Measurements from ENCODE around the gene NFIB.

NFIB gene

DNA sequence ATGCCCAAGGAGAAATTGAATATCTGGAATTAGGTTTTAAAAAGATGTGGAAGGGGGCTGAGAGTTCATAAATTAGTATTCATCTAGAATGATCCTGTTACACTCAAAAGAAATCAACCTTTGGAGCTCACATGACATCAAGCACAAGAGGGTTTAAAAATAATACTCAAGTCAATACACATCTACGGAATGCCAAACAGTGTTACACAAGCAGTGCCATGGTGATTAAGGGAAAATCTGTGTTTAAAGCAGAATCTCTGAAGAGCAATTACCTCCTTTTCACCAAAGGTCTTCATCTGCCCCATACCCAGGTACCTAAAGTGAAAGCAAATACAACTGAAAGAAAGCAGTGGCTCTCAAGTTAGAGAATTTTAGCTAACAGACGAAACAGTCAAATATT, 261.6 kb downstream of the NFIB start:
- Histone ChIP-seq H3K4me3 (ENCODE audit: insufficient read length, low read depth) (no peak overlapping the region), H3K27me3 (ENCODE audit: insufficient read depth, insufficient read length) (no peaks in the 10 kb centered on the region), H3K36me3 (ENCODE audit: insufficient read depth, insufficient read length, low read length) (no peaks in the 10 kb centered on the region), H3K9ac (ENCODE audit: insufficient read length, low read depth) (no peak overlapping the region), H3K9me3 (ENCODE audit: insufficient read depth, low read length) (no peaks in the 10 kb centered on the region), H3K4me1 (ENCODE audit: insufficient read depth, insufficient read length) (no peaks in the 10 kb centered on the region)
- TF ChIP-seq ZNF274 (IDR thresholded peaks at IDR 0.05; ENCODE audit: low read depth, low read length) (no peak), YY1 (IDR thresholded peaks at IDR 0.05; ENCODE audit: insufficient read depth, insufficient read length) (no peak), SUZ12 (IDR thresholded peaks at IDR 0.05; ENCODE audit: extremely low read depth, insufficient read depth, insufficient read length) (no peak)
- DNase-seq (ENCODE audit: low read depth, low spot score): no peak

DNA sequence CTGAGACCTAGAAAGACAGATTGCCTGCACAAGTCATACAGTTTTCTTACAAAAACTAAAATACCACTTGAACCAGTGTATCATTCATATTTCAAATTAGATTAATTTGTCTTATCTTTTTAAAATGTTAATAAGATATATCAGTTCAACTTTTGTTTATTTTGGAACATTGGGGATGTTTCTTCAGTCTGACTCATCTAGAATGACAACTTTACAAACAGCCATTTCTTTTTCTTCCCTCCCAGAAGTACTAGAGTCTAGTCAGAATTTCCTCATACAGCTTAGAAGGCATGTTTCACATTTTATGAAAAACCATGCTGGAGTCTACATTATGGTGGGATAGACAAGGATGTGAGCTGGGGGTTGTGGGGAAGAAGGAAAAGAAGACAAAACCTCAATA, 262.5 kb downstream of the NFIB start:
- Histone ChIP-seq H3K36me3 (ENCODE audit: insufficient read depth, insufficient read length, low read length) (no peaks in the 10 kb centered on the region), H3K27me3 (ENCODE audit: insufficient read depth, insufficient read length) (no peaks in the 10 kb centered on the region), H3K4me3 (ENCODE audit: insufficient read length, low read depth) (no peak overlapping the region), H3K9ac (ENCODE audit: insufficient read length, low read depth) (no peak overlapping the region), H3K9me3 (ENCODE audit: insufficient read depth, low read length) (no peaks in the 10 kb centered on the region), H3K4me1 (ENCODE audit: insufficient read depth, insufficient read length) (no peaks in the 10 kb centered on the region)
- TF ChIP-seq YY1 (IDR thresholded peaks at IDR 0.05; ENCODE audit: insufficient read depth, insufficient read length) (no peak), SUZ12 (IDR thresholded peaks at IDR 0.05; ENCODE audit: extremely low read depth, insufficient read depth, insufficient read length) (no peak), ZNF274 (IDR thresholded peaks at IDR 0.05; ENCODE audit: low read depth, low read length) (no peak)
- DNase-seq (ENCODE audit: low read depth, low spot score): no peak

DNA sequence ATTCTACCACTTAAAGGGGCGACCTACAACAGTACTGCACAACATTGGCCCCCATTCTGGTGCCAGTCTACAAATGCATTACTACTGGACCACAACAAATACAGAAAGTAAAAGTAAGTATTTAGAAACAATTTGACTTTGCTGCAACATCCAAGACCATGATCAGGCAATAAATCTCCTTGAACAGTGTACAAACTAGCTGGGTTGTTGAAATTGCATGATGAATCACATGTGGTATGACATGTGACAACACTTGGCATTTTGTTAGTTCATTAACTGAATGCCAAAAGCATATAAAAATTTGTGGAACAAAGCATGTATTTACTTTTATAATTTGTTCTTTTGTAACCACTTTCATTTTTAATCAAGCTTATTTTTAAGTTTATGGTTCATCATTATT, 270.5 kb downstream of the NFIB start:
- no peaks in the 10 kb centered on the region for H3K27me3 ChIP-seq (ENCODE audit: insufficient read depth, insufficient read length)
- TF ChIP-seq YY1 (IDR thresholded peaks at IDR 0.05; ENCODE audit: insufficient read depth, insufficient read length) (no peak), ZNF274 (IDR thresholded peaks at IDR 0.05; ENCODE audit: low read depth, low read length) (no peak), SUZ12 (IDR thresholded peaks at IDR 0.05; ENCODE audit: extremely low read depth, insufficient read depth, insufficient read length) (no peak)

DNA sequence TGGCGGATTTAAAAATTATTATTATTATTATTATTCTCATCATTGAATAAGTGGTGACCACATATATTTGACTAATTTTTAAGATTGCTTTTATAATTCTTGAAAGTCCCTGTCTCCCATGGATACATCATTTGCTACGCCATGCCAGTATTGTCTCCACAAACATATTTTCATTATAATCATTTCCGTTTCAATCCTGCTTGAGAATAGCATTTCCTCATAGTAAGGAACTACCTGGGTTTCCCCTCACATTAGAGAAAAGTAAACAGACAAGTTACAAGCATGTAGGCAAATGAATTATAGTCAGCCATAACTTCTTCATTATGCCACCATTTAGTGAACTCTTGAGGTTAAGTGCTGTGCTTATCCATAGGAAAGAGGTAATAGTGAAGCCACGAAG, 276.6 kb downstream of the NFIB start:
- H3K4me3 ChIP-seq (ENCODE audit: insufficient read length, low read depth): no peak overlapping the region
- H3K27me3 ChIP-seq (ENCODE audit: insufficient read depth, insufficient read length): no peaks in the 10 kb centered on the region
- TF ChIP-seq SUZ12 (IDR thresholded peaks at IDR 0.05; ENCODE audit: extremely low read depth, insufficient read depth, insufficient read length) (no peak), YY1 (IDR thresholded peaks at IDR 0.05; ENCODE audit: insufficient read depth, insufficient read length) (no peak), ZNF274 (IDR thresholded peaks at IDR 0.05; ENCODE audit: low read depth, low read length) (no peak)
- no peaks in the 10 kb centered on the region for H3K36me3 ChIP-seq (ENCODE audit: insufficient read depth, insufficient read length, low read length)
- H3K9me3 ChIP-seq (ENCODE audit: insufficient read depth, low read length): no peaks in the 10 kb centered on the region
- H3K4me1 ChIP-seq (ENCODE audit: insufficient read depth, insufficient read length): no peaks in the 10 kb centered on the region
- no peak for DNase-seq (ENCODE audit: low read depth, low spot score)
- no peak overlapping the region for H3K9ac ChIP-seq (ENCODE audit: insufficient read length, low read depth)

More for the DNA sequence above, 270.5 kb downstream of the NFIB start:
- Histone ChIP-seq H3K4me3 (ENCODE audit: insufficient read length, low read depth) (no peak overlapping the region), H3K9me3 (ENCODE audit: insufficient read depth, low read length) (no peaks in the 10 kb centered on the region), H3K9ac (ENCODE audit: insufficient read length, low read depth) (no peak overlapping the region), H3K36me3 (ENCODE audit: insufficient read depth, insufficient read length, low read length) (no peaks in the 10 kb centered on the region), H3K4me1 (ENCODE audit: insufficient read depth, insufficient read length) (no peaks in the 10 kb centered on the region)
- DNase-seq (ENCODE audit: low read depth, low spot score): no peak

GRCh38 chr9:14033067-14033466, 280.9 kb downstream of the NFIB start:
- TF ChIP-seq YY1 (IDR thresholded peaks at IDR 0.05; ENCODE audit: insufficient read depth, insufficient read length) (no peak), ZNF274 (IDR thresholded peaks at IDR 0.05; ENCODE audit: low read depth, low read length) (no peak), SUZ12 (IDR thresholded peaks at IDR 0.05; ENCODE audit: extremely low read depth, insufficient read depth, insufficient read length) (no peak)

More at GRCh38 chr9:14033067-14033466, 280.9 kb downstream of the NFIB start:
- H3K36me3 ChIP-seq (ENCODE audit: insufficient read depth, insufficient read length, low read length): no peaks in the 10 kb centered on the region
- no peak overlapping the region for H3K4me3 ChIP-seq (ENCODE audit: insufficient read length, low read depth)
- no peaks in the 10 kb centered on the region for H3K27me3 ChIP-seq (ENCODE audit: insufficient read depth, insufficient read length)
- H3K9me3 ChIP-seq (ENCODE audit: insufficient read depth, low read length): no peaks in the 10 kb centered on the region
- no peaks in the 10 kb centered on the region for H3K4me1 ChIP-seq (ENCODE audit: insufficient read depth, insufficient read length)
- no peak for DNase-seq (ENCODE audit: low read depth, low spot score)
- no peak overlapping the region for H3K9ac ChIP-seq (ENCODE audit: insufficient read length, low read depth)

Measured in NT2/D1 (cell line).